GM12878 (cell line): ENCODE results near the gene IRF2BP1. TPM values are rescaled to one million over a fixed set of nuclear protein-coding genes. Genes with fewer than 3 reads are reported as not detected.

Experiments
- ATF7 ChIP-seq: fragments of 450-650 bp; IDR thresholded peaks from 2 replicates; pipeline ENCODE4 v1.6.1; 2016; ENCODE audit warnings: low read depth, mild to moderate bottlenecking
- BACH1 ChIP-seq: fragments of 450-650 bp; IDR thresholded peaks from 2 replicates; pipeline ENCODE4 v1.6.1; 2017; ENCODE audit warnings: mild to moderate bottlenecking, borderline replicate concordance
- CEBPB ChIP-seq, 2 experiments: fragments of 150-350 bp in 1 of 2; IDR thresholded peaks; 2 replicates each; pipeline ENCODE4 v1.6.1; 2012 to 2014; ENCODE audit warnings: low read depth in 2 of 2, low read length in 2 of 2, borderline replicate concordance in 1 of 2, inconsistent platforms in 1 of 2
- CHD1 ChIP-seq: IDR thresholded peaks from 2 replicates; pipeline ENCODE4 v1.6.1; 2012; ENCODE audit warnings: low read depth, low read length, improper control_type of control experiment
- DPF2 ChIP-seq: fragments of 450-650 bp; IDR thresholded peaks from 2 replicates; pipeline ENCODE4 v1.6.1; 2017; ENCODE audit warnings: mild to moderate bottlenecking
- EED ChIP-seq: sonication (generic); IDR thresholded peaks from 2 replicates; pipeline ENCODE4 v1.6.1; 2016; ENCODE audit warnings: antibody characterized with exemption, low read depth
- FOS ChIP-seq: IDR thresholded peaks from 3 replicates; pipeline ENCODE4 v1.6.1; 2011; ENCODE audit warnings: borderline replicate concordance; ENCODE audit not compliant: insufficient read length; ENCODE audit errors: extremely low read depth
- HDAC2 ChIP-seq: fragments of 200-600 bp; sonication (generic); IDR thresholded peaks from 2 replicates; pipeline ENCODE4 v1.6.1; 2017
- KDM1A ChIP-seq: fragments of 200-600 bp; sonication (generic); IDR thresholded peaks from 2 replicates; pipeline ENCODE4 v1.6.1; 2016; ENCODE audit warnings: borderline replicate concordance
- RELA ChIP-seq: fragments of 450-650 bp; IDR thresholded peaks from 2 replicates; pipeline ENCODE4 v1.8.0; 2014; ENCODE audit warnings: borderline replicate concordance; ENCODE audit not compliant: partially characterized antibody
- YY1 ChIP-seq: IDR thresholded peaks from 2 replicates; pipeline ENCODE4 v1.6.1; 2011; ENCODE audit warnings: low read depth, mild to moderate bottlenecking, low read length
- ZNF622 ChIP-seq: fragments of 450-650 bp; IDR thresholded peaks from 2 replicates; pipeline ENCODE4 v1.6.1; 2017; ENCODE audit warnings: mild to moderate bottlenecking, inconsistent platforms
- polyA plus RNA-seq, 11 experiments: library from polyadenylated mRNA; depleted of rRNA in 4 of 11; unstranded in 6 of 11; stranded (reverse) in 5 of 11; fragments of >200 nt; fragmentation: Nextera tagmentation in 4 of 11; fragmentation: Illumina TruSeq in 1 of 11; extraction: Ambion mirVana in 4 of 11; extraction: Trizol in 1 of 11; gene quantifications; 1 replicate in 1 of 11; 2 replicates in 10 of 11; pipeline versions ENCODE4 v1.2.1 to v1.2.3, GENCODE V29; 2011 to 2016; ENCODE audit warnings: inconsistent platforms in 2 of 11, missing spikeins in 2 of 11, low read depth in 1 of 11
- total RNA-seq, 4 experiments: library from RNA; depleted of rRNA in 3 of 4; stranded (reverse); fragments of >200 nt in 3 of 4; fragmentation: Illumina TruSeq in 1 of 4; extraction: Trizol in 1 of 4; gene quantifications; 2 replicates each; pipeline versions ENCODE4 v1.2.1 to v1.2.3, GENCODE V29; 2013 to 2021
- TF ChIP-seq, protein P1 (sequence below): fragments of 450-650 bp; IDR thresholded peaks from 2 replicates; pipeline ENCODE4 v1.6.1; 2018; ENCODE audit warnings: mild to moderate bottlenecking, low read depth, moderate library complexity; ENCODE audit not compliant: partially characterized antibody
- TF ChIP-seq, protein P2 (sequence below): IDR thresholded peaks from 2 replicates; pipeline ENCODE4 v1.6.1; 2011; ENCODE audit warnings: mild to moderate bottlenecking, low read depth, low read length, moderate library complexity; ENCODE audit not compliant: insufficient replicate concordance
- TF ChIP-seq, protein P3 (sequence below): fragments of 450-650 bp; IDR thresholded peaks from 2 replicates; pipeline ENCODE4 v1.6.1; 2016; ENCODE audit warnings: mild to moderate bottlenecking, moderate library complexity, borderline replicate concordance
- TF ChIP-seq, protein P4 (sequence below): fragments of 450-650 bp; IDR thresholded peaks from 2 replicates; pipeline ENCODE4 v1.6.1; 2014; ENCODE audit warnings: mild to moderate bottlenecking
- TF ChIP-seq, protein P5 (sequence below): fragments of 450-650 bp; formaldehyde crosslinking; IDR thresholded peaks from 2 replicates; pipeline ENCODE4 v1.5.0; 2022; ENCODE audit warnings: mild to moderate bottlenecking, missing genetic modification characterization

IRF2BP1 gene
- total and polyA plus RNA-seq, 10 of the 15 experiments (the other 5 are each of a cell fraction or from before 2014, with no cell fraction given): 0.31 to 24.4 (median 4.4) TPM

DNA sequence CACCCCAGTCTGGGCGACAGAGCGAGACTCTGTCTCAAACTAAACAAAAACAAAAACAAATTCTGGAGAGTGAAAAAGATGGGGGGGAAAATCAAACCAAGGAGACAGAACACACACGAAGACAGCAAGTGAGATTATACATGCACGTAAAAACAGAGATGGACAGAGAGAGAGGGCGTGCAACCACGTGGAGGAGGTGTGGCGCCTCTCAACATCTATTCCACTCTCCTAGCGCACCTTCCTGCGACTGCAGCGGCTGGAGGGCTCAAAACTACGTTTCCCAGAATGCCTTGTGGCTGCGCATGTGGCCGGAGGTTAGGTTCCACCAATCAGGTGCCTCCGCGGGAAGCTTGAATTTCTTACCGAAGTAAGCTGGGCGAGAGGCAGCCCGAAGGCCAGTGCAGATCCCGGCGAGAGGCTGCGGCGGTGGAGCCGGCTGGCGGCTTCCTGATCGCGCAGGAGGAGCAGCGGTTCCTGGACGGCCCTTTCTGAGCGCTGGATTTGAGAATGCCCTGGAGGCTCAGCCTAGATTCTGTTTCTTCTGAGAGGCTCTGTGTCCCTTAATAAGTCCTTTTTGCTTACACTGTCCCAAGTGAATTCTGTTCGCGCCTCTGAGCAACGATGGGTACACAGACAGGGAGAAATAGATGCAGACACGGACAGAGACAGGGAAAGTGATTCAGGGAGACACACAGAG is 41.8 kb upstream of the IRF2BP1 start (continued):
- TF ChIP-seq, protein P1, sequence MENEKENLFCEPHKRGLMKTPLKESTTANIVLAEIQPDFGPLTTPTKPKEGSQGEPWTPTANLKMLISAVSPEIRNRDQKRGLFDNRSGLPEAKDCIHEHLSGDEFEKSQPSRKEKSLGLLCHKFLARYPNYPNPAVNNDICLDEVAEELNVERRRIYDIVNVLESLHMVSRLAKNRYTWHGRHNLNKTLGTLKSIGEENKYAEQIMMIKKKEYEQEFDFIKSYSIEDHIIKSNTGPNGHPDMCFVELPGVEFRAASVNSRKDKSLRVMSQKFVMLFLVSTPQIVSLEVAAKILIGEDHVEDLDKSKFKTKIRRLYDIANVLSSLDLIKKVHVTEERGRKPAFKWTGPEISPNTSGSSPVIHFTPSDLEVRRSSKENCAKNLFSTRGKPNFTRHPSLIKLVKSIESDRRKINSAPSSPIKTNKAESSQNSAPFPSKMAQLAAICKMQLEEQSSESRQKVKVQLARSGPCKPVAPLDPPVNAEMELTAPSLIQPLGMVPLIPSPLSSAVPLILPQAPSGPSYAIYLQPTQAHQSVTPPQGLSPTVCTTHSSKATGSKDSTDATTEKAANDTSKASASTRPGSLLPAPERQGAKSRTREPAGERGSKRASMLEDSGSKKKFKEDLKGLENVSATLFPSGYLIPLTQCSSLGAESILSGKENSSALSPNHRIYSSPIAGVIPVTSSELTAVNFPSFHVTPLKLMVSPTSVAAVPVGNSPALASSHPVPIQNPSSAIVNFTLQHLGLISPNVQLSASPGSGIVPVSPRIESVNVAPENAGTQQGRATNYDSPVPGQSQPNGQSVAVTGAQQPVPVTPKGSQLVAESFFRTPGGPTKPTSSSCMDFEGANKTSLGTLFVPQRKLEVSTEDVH: no peak
- TF ChIP-seq, protein P2, sequence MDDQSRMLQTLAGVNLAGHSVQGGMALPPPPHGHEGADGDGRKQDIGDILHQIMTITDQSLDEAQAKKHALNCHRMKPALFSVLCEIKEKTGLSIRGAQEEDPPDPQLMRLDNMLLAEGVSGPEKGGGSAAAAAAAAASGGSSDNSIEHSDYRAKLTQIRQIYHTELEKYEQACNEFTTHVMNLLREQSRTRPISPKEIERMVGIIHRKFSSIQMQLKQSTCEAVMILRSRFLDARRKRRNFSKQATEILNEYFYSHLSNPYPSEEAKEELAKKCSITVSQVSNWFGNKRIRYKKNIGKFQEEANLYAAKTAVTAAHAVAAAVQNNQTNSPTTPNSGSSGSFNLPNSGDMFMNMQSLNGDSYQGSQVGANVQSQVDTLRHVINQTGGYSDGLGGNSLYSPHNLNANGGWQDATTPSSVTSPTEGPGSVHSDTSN: no peak
- 0 out of 2 replicates have a peak, but pooled peaks have one; percentile 68 for TF ChIP-seq YY1
- no peak for TF ChIP-seq CEBPB (IDR thresholded peaks at IDR 0.05; ENCODE audit: borderline replicate concordance in 1 of 2, low read depth in 2 of 2, low read length in 2 of 2)
- TF ChIP-seq, protein P3, sequence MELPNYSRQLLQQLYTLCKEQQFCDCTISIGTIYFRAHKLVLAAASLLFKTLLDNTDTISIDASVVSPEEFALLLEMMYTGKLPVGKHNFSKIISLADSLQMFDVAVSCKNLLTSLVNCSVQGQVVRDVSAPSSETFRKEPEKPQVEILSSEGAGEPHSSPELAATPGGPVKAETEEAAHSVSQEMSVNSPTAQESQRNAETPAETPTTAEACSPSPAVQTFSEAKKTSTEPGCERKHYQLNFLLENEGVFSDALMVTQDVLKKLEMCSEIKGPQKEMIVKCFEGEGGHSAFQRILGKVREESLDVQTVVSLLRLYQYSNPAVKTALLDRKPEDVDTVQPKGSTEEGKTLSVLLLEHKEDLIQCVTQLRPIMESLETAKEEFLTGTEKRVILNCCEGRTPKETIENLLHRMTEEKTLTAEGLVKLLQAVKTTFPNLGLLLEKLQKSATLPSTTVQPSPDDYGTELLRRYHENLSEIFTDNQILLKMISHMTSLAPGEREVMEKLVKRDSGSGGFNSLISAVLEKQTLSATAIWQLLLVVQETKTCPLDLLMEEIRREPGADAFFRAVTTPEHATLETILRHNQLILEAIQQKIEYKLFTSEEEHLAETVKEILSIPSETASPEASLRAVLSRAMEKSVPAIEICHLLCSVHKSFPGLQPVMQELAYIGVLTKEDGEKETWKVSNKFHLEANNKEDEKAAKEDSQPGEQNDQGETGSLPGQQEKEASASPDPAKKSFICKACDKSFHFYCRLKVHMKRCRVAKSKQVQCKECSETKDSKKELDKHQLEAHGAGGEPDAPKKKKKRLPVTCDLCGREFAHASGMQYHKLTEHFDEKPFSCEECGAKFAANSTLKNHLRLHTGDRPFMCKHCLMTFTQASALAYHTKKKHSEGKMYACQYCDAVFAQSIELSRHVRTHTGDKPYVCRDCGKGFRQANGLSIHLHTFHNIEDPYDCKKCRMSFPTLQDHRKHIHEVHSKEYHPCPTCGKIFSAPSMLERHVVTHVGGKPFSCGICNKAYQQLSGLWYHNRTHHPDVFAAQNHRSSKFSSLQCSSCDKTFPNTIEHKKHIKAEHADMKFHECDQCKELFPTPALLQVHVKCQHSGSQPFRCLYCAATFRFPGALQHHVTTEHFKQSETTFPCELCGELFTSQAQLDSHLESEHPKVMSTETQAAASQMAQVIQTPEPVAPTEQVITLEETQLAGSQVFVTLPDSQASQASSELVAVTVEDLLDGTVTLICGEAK: no peak; the same call in 1 of the 2 replicates
- TF ChIP-seq BACH1: no peak
- TF ChIP-seq, protein P4, sequence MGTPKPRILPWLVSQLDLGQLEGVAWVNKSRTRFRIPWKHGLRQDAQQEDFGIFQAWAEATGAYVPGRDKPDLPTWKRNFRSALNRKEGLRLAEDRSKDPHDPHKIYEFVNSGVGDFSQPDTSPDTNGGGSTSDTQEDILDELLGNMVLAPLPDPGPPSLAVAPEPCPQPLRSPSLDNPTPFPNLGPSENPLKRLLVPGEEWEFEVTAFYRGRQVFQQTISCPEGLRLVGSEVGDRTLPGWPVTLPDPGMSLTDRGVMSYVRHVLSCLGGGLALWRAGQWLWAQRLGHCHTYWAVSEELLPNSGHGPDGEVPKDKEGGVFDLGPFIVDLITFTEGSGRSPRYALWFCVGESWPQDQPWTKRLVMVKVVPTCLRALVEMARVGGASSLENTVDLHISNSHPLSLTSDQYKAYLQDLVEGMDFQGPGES: peak; percentile 84
- no peak for TF ChIP-seq HDAC2
- no peak for TF ChIP-seq ATF7
- TF ChIP-seq, protein P5, sequence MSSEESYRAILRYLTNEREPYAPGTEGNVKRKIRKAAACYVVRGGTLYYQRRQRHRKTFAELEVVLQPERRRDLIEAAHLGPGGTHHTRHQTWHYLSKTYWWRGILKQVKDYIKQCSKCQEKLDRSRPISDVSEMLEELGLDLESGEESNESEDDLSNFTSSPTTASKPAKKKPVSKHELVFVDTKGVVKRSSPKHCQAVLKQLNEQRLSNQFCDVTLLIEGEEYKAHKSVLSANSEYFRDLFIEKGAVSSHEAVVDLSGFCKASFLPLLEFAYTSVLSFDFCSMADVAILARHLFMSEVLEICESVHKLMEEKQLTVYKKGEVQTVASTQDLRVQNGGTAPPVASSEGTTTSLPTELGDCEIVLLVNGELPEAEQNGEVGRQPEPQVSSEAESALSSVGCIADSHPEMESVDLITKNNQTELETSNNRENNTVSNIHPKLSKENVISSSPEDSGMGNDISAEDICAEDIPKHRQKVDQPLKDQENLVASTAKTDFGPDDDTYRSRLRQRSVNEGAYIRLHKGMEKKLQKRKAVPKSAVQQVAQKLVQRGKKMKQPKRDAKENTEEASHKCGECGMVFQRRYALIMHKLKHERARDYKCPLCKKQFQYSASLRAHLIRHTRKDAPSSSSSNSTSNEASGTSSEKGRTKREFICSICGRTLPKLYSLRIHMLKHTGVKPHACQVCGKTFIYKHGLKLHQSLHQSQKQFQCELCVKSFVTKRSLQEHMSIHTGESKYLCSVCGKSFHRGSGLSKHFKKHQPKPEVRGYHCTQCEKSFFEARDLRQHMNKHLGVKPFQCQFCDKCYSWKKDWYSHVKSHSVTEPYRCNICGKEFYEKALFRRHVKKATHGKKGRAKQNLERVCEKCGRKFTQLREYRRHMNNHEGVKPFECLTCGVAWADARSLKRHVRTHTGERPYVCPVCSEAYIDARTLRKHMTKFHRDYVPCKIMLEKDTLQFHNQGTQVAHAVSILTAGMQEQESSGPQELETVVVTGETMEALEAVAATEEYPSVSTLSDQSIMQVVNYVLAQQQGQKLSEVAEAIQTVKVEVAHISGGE: no peak
- TF ChIP-seq RELA: peak; percentile 26
- peak; percentile 44 for TF ChIP-seq FOS
- no peak for TF ChIP-seq CHD1
- TF ChIP-seq KDM1A: no peak
- no peak for TF ChIP-seq DPF2
- no peak for TF ChIP-seq ZNF622
- no peak for TF ChIP-seq EED
